Vagina (tissue), 2 donors: Measurements from ENCODE around the gene FZD8.

Source experiments
- CTCF ChIP-seq, 3 experiments: fragments of 450-650 bp in 2 of 3; fragments of 200-600 bp in 1 of 3; sonication (generic) in 1 of 3; IDR thresholded peaks; one replicate each; pipeline ENCODE4 v1.5.1; 2017 to 2019; ENCODE audit warnings: antibody characterized with exemption in 3 of 3, mild to moderate bottlenecking in 2 of 3, moderate library complexity in 2 of 3
- POLR2A ChIP-seq, 2 donors: fragments of 450-650 bp; IDR thresholded peaks; one replicate each; pipeline ENCODE4 v1.6.1; 2017; ENCODE audit warnings: antibody characterized with exemption in 2 of 2, mild to moderate bottlenecking in 2 of 2, moderate library complexity in 2 of 2
- POLR2AphosphoS5 ChIP-seq, 2 donors: sonication (generic); formaldehyde crosslinking; IDR thresholded peaks; one replicate each; pipeline ENCODE4 v1.9.0; 2017; ENCODE audit warnings: antibody characterized with exemption in 2 of 2, mild to moderate bottlenecking in 2 of 2, low read depth in 1 of 2; ENCODE audit not compliant: insufficient read depth in 1 of 2

DNA sequence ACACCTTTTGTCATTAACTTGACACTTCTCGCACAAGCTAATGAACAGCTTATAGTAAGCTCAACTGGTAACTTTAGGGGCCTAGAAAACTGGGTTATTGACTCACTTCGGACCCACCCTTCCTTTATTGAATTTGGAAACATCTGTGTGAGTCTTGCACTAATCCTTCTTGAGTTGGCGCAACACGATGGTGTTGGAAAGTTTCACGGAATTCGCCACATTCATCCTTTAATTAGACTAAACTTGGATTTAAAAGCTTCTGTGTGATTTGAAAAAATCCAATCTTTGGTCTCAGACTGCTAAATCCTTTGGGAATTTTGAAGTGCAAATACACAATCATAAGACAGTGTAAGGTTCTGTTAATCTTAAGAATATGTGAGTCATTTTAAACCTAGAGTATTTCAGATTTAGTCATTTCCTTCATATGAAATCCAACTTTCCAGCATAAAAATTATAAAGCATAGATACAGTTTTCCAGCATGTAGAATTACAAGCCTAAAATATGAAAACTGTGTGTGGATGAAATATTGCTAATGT is 15.1 kb downstream of the FZD8 start:
- TF ChIP-seq CTCF (IDR thresholded peaks at IDR 0.05) (no peak), POLR2AphosphoS5 (IDR thresholded peaks at IDR 0.05; ENCODE audit: insufficient read depth in 1 of 2, low read depth in 1 of 2) (no peak), POLR2A (IDR thresholded peaks at IDR 0.05) (no peak)
